GM18909 (cell line): ENCODE results near the gene AKT1.

Experiments used
- ATAC-seq: cut with Tn5 transposase; IDR thresholded peaks from one replicate; pipeline ENCODE4 v1.9.1; 2021; ENCODE audit warnings: mild to moderate bottlenecking; ENCODE audit not compliant: unreplicated experiment, poor library complexity

Gene AKT1

GRCh38 chr14:104800015-104800770, 4.6 kb upstream of the AKT1 start:
- peak; percentile 48 for ATAC-seq

GRCh38 chr14:104799244-104800014, 3.9 kb upstream of the AKT1 start:
- no peak for ATAC-seq

GRCh38 chr14:104798300-104799243, 3.0 kb upstream of the AKT1 start:
- ATAC-seq = no peak

- ATAC-seq = no peak
Observed at GRCh38 chr14:104797115-104798044, 1.8 kb upstream of the AKT1 start.

GRCh38 chr14:104796687-104797081, 1.1 kb upstream of the AKT1 start:
- no peak for ATAC-seq

- peak; percentile 37 for ATAC-seq
Observed at GRCh38 chr14:104795781-104796686, 486 bp upstream of the AKT1 start.

- peak; percentile 12 for ATAC-seq
Observed at GRCh38 chr14:104794631-104794992, 936 bp downstream of the AKT1 start.

- ATAC-seq = no peak
Observed at GRCh38 chr14:104794099-104794498, 1.4 kb downstream of the AKT1 start.

GRCh38 chr14:104793703-104793959, 1.9 kb downstream of the AKT1 start:
- no peak for ATAC-seq

GRCh38 chr14:104792945-104793702, 2.4 kb downstream of the AKT1 start:
- no peak for ATAC-seq

GRCh38 chr14:104792101-104792884, 3.3 kb downstream of the AKT1 start:
- no peak for ATAC-seq

GRCh38 chr14:104791425-104791824, 4.1 kb downstream of the AKT1 start:
- no peak for ATAC-seq

GRCh38 chr14:104789752-104790743, 5.5 kb downstream of the AKT1 start:
- ATAC-seq = no peak

- ATAC-seq = no peak
Observed at GRCh38 chr14:104788873-104789663, 6.5 kb downstream of the AKT1 start.

GRCh38 chr14:104788161-104788818, 7.3 kb downstream of the AKT1 start:
- ATAC-seq = no peak
